ENCODE results near the gene SYT12.

SYT12 gene

DNA sequence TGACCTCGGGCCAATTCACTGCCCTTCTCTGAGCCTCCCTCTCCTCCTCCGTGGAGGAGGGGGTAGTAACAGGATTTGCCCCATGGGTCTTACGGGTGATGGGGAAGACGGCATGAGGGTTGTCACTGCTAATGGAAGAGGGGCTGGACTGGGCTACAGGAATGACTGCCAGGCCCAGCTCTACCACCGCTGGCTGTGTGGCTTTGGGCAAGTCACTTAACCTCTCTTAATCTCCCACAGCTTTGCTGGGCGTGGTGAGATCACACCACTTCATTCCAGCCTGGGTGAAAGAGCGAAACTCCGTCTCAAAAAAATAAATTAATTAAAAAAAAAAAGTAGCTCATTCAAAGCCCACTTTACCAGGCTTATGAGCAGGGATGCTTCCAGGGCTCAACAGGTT lies 2.8 kb downstream of the SYT12 start:
- ChIA-PET CTCF (interaction anchor here (0.7 to 3.5 kb wide), 4 partner anchors 9 to 45 kb away, joined by 3 to 25 read pairs (median 3); no protein-coding TSS in a partner anchor), POLR2A (no interaction called here)
- DNase-seq (ENCODE audit: extremely low spot score), result no peak
- TF ChIP-seq, protein P1, sequence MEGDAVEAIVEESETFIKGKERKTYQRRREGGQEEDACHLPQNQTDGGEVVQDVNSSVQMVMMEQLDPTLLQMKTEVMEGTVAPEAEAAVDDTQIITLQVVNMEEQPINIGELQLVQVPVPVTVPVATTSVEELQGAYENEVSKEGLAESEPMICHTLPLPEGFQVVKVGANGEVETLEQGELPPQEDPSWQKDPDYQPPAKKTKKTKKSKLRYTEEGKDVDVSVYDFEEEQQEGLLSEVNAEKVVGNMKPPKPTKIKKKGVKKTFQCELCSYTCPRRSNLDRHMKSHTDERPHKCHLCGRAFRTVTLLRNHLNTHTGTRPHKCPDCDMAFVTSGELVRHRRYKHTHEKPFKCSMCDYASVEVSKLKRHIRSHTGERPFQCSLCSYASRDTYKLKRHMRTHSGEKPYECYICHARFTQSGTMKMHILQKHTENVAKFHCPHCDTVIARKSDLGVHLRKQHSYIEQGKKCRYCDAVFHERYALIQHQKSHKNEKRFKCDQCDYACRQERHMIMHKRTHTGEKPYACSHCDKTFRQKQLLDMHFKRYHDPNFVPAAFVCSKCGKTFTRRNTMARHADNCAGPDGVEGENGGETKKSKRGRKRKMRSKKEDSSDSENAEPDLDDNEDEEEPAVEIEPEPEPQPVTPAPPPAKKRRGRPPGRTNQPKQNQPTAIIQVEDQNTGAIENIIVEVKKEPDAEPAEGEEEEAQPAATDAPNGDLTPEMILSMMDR (IDR thresholded peaks at IDR 0.05; ENCODE audit: control extremely low read depth, extremely low read depth, low read depth, missing control alignments), result no peak

DNA sequence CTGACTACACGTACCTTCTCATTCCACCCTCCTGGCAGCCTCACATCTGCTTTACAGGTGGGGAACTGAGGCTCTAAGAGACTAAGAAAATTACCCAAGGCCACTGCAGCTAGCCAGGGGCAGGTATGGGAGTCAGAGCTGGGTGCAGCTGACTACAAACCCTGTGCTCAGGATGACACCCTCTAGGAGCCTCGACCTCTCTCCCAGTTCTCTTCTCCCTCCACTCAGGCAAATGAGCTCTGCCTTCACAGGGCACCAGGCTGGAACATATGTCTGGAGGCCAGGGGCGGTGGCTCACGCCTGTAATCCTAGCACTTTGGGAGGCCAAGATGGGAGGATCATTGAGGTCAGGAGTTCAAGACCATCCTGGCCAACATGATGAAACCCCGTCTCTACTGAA lies 4.0 kb downstream of the SYT12 start:
- ChIA-PET CTCF (interaction anchor here (1.0 to 3.5 kb wide), 5 partner anchors 10 to 55 kb away, joined by 3 to 25 read pairs (median 5); no protein-coding TSS in a partner anchor), POLR2A (interaction anchor here (0.6 kb wide), 1 partner anchor 478 kb away, joined by 4 read pairs; no protein-coding TSS in a partner anchor)
- TF ChIP-seq, protein P1 (IDR thresholded peaks at IDR 0.05; ENCODE audit: control extremely low read depth, extremely low read depth, low read depth, missing control alignments), result no peak
- no peak for DNase-seq (ENCODE audit: extremely low spot score)

DNA sequence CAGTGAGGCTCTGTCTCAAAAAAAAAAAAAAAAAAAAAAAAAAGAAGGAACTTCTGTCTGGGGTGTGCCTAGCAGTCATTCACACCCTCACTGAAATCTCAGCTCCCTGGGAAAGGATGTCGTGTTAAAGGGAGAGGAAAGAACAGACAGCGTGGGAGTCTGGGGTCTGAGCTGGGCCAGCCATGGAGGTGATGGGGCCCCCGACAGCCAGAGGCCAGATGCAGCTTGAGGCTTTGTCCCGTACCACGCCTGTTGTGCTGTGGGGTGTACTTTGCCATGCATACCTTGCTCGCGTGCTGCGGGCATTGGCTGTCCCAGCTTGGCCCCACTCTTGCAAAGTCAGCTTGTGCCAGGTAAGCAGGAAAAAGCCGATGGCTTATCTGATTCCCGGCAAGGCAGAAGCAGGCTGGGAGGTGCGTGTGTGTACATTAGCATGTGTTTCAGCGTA lies 4.6 kb downstream of the SYT12 start:
- peak; percentile 43 for DNase-seq (ENCODE audit: extremely low spot score)
- ChIA-PET POLR2A (interaction anchor here (0.6 to 0.7 kb wide), 2 partner anchors 21 to 478 kb away, joined by 4 to 8 read pairs; no protein-coding TSS in a partner anchor), CTCF (interaction anchor here (1.0 to 3.5 kb wide), 6 partner anchors 11 to 55 kb away, joined by 3 to 25 read pairs (median 4); no protein-coding TSS in a partner anchor)
- TF ChIP-seq, protein P1 (IDR thresholded peaks at IDR 0.05; ENCODE audit: control extremely low read depth, extremely low read depth, low read depth, missing control alignments), result no peak

DNA sequence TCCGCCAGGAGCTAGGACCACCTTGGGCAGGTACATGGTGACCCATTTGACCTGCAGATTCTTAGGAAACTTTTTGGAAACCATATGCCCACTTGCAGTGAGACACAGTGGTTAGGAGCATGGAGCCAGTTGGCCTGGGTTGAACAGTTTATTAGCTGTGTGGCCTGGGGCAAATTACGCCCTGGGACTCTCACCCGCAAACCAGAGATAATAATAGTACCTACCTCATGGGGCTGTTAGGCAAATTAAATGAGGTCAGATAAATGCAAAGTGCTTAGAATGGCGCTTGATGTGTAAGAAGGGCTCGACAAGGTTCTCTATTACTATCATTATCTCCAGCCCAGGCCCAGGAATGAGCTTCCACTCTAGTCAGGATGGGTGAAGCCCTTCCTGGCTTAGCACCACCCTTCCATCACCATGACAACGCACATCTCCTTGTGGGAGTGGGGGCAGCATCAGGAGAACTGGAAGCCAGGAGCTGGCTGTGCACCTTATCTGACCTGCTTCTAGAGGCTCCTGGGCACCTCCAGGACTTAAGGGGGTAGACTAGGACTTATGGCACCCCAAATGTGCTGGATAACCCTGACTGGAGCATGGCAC lies 5.1 kb downstream of the SYT12 start:
- DNase-seq (ENCODE audit: extremely low spot score), result peak; percentile 53
- TF ChIP-seq, protein P1 (IDR thresholded peaks at IDR 0.05; ENCODE audit: control extremely low read depth, extremely low read depth, low read depth, missing control alignments), result no peak
- ChIA-PET CTCF (interaction anchor here (0.6 to 3.5 kb wide), 6 partner anchors 11 to 54 kb away, joined by 3 to 25 read pairs (median 4); no protein-coding TSS in a partner anchor), POLR2A (interaction anchor here (0.7 to 1.1 kb wide), 3 partner anchors 19 to 22 kb away, joined by 3 to 8 read pairs (median 4); no protein-coding TSS in a partner anchor)

- ChIA-PET POLR2A (interaction anchor here (1.1 kb wide), 1 partner anchor 21 kb away, joined by 3 read pairs; no protein-coding TSS in a partner anchor), CTCF (interaction anchor here (1.3 kb wide), 1 partner anchor 12 kb away, joined by 3 read pairs; no protein-coding TSS in a partner anchor)
- TF ChIP-seq, protein P1 (IDR thresholded peaks at IDR 0.05; ENCODE audit: control extremely low read depth, extremely low read depth, low read depth, missing control alignments), result no peak
- DNase-seq (ENCODE audit: extremely low spot score), result no peak
These were observed 6.2 kb downstream of the SYT12 start for GRCh38 chr11:67029146-67029545.

- POLR2A ChIA-PET, result no interaction called here
- TF ChIP-seq, protein P1 (IDR thresholded peaks at IDR 0.05; ENCODE audit: control extremely low read depth, extremely low read depth, low read depth, missing control alignments), result no peak
- CTCF ChIA-PET, result interaction anchor here (1.0 to 1.9 kb wide), 4 partner anchors 10 to 29 kb away, joined by 3 to 8 read pairs (median 3); no protein-coding TSS in a partner anchor
- DNase-seq (ENCODE audit: extremely low spot score), result no peak
These were observed 8.0 kb downstream of the SYT12 start for GRCh38 chr11:67030976-67031375.

Data from GM10248 (cell line).